Caki2 (cell line): Measurements from ENCODE around the gene ZFAND6. TPM values are rescaled to one million over a fixed set of nuclear protein-coding genes. Genes with fewer than 3 reads are reported as not detected.
"Not testable (repeated sequence)": the region's sequence is repeated elsewhere in the genome, so short reads cannot be mapped to it uniquely, and the experiment has no call there.

Source experiments
- DNase-seq: peaks from one replicate; pipeline ENCODE4 v3.0.0-alpha.2; 2015; ENCODE audit warnings: low read depth
- in situ Hi-C: cut with HindIII; loops from 2 replicates; pipeline ENCODE4 v1.10.0; 2016; ENCODE audit warnings: low sequenced_read_pairs, low pct_unique_long_range_greater_than_20kb, mixed read lengths
- total RNA-seq: library from RNA; depleted of rRNA; stranded (reverse); fragments of >200 nt; shearing (Covaris generic); gene quantifications from 2 replicates; pipeline ENCODE4 v1.2.3, GENCODE V29; 2014; ENCODE audit warnings: low replicate concordance; rRNA removed

ZFAND6 gene
- 105 and 120 TPM in 2 replicates for total RNA-seq

- in situ Hi-C loops, result no loop called here
Measured at GRCh38 chr15:80058851-80059785, at the start of gene ZFAND6. ZFAND6 (plus strand) TSS chr15:80059676; CDS start chr15:80120345, 60,669 bp downstream.

GRCh38 chr15:80010131-80010673 lies 49.3 kb upstream of the ZFAND6 start:
- in situ Hi-C loops, result no loop called here
- DNase-seq, result peak; percentile 45

More at GRCh38 chr15:80058851-80059785, at the start of gene ZFAND6:
- DNase-seq, result peak; percentile 97

DNA sequence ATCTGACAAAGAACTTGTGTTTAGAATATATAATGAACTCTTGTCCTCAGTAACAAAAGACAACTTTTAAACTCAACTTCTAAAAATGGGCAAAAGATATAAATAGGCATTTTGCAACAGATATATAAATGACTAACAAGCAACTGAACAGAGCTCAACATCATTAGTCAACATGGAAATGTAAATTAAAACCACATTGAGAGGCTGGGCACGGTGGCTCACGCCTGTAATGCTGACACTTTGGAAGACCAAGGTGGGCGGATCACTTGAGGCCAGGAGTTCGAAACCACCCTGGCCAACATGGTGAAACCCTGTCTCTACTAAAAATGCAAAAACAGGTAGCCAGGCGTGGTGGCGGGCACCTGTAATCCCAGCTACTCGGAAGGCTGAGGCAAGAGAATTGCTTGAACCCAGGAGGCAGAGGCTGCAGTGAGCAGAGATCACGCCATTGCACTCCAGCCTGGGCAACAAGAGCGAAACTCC lies 48.4 kb upstream of the ZFAND6 start:
- DNase-seq, result not testable (repeated sequence)

DNA sequence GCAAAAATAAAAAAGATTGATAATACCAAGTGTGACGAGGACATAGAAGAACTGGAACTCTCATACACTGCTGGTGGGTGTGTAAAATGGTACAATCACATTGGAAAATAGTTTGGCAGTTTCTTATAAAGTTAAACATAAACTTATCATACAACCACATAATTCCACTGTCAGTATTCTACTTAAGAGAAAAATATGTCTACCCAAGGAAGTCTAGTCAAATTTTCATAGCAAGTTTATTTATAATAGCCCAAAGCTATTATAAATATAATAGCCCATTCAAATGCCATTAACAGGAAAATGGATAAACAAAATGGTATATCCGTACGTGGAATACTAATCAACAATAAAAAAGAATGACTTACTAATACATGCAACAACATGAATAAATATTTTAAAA lies 47.9 kb upstream of the ZFAND6 start:
- in situ Hi-C loops, result no loop called here

More for the DNA sequence above, 48.4 kb upstream of the ZFAND6 start:
- in situ Hi-C loops, result not testable (repeated sequence)

DNA sequence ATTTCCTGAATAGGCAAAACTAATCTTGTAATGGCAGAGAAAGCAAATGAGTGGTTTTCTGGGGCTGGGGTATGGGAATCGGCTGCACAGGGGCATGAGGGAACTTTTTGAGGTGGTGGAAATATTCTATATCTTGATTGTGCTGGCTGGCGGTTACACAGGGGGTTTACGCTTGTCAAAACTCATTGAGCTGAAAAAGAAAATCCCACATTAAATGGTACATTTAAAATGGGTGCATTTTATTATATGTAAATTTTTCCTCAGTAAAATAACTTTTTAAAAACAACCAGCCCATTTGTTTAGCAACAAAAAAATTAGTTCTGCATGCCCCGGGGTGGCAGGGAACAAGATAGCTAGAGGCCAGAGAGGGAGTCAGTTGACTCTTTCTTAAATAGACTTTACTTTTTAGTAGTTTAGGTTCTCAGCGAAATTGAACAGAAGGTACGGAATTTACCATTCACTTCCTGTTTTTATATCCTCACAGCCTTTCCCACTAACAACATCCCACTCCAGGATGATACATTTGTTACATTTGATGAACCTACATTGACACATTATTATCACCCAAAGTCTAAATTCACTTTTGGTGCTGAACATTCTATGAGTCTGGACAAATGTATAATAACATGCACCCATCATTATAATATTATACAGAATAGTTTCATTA lies 47.3 kb upstream of the ZFAND6 start:
- in situ Hi-C loops, result no loop called here
- DNase-seq, result no peak

More for the DNA sequence above, 47.9 kb upstream of the ZFAND6 start:
- no peak for DNase-seq

GRCh38 chr15:80014186-80014585 lies 45.3 kb upstream of the ZFAND6 start:
- in situ Hi-C loops, DNase-seq: not testable (repeated sequence)

GRCh38 chr15:80015156-80015555 lies 44.3 kb upstream of the ZFAND6 start:
- in situ Hi-C loops, result no loop called here

GRCh38 chr15:80016506-80016905 lies 43.0 kb upstream of the ZFAND6 start:
- in situ Hi-C loops, DNase-seq: not testable (repeated sequence)

More at GRCh38 chr15:80015156-80015555, 44.3 kb upstream of the ZFAND6 start:
- DNase-seq, result no peak

DNA sequence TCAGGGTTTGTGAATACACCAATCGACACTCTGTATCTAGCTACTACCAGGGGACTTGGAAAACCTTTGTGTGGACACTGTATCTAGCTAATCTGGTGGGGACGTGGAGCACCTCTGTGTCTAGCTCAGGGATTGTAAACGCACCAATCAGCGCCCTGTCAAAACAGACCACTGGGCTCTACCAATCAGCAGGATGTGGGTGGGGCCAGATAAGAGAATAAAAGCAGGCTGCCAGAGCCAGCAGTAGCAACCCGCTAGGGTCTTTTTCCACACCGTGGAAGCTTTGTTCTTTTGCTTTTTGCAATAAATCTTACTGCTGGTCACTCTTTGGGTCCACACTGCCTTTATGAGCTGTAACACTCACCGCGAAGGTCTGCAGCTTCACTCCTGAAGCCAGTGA lies 42.3 kb upstream of the ZFAND6 start:
- DNase-seq, in situ Hi-C loops: not testable (repeated sequence)

DNA sequence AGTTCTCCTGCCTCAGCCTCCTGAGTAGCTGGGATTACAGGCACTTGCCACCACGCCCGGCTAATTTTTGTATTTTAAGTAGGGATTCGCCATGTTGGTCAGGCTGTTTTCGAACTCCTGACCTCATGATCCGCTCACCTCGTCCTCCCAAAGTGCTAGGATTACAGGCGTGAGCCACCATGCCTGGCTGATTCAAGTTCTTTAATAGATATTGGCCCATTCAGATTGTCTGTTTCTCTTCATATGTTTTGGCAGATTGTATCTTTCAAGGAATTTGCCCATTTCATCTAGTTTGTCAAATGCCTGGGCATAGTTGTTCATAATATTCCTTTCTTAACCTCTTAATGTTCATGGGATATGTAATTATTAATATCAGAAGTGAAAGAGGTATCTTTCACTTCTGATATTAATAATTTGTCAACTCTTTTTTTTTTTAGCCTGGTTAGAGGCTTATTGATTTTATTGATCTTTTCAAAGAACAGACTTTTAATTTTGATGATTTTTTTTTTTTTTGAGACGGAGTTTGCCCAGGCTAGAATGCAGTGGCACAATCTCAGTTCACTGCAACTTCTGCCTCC lies 40.2 kb upstream of the ZFAND6 start:
- no peak for DNase-seq
- in situ Hi-C loops, result no loop called here

GRCh38 chr15:80020149-80020548 lies 39.3 kb upstream of the ZFAND6 start:
- in situ Hi-C loops, DNase-seq: not testable (repeated sequence)

- in situ Hi-C loops, result no loop called here
- no peak for DNase-seq
Measured at GRCh38 chr15:80020731-80021130, 38.7 kb upstream of the ZFAND6 start.

GRCh38 chr15:80026310-80026709 lies 33.2 kb upstream of the ZFAND6 start:
- DNase-seq, result no peak
- in situ Hi-C loops, result no loop called here

DNA sequence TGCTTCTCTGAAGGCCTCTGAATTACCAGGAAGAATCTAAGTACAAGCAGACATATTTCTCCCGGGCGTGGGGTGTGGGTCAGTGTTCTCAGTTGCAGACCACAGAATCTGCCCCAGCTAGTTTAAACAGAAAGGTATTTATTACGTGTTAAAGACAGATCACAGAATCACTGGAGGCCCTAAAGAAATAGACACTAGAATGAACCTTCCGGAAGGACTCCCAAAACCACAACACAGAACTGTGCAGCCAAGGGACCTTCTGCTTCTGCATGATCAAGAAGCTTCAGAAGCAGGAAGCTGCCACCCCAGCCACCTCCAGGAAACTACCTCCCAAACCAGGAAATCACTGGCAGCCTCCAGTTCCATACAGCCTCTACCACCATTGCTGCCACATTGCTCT lies 32.7 kb upstream of the ZFAND6 start:
- DNase-seq, result no peak
- in situ Hi-C loops, result no loop called here

- in situ Hi-C loops, result no loop called here
Measured at GRCh38 chr15:80028937-80029336, 30.5 kb upstream of the ZFAND6 start.

DNA sequence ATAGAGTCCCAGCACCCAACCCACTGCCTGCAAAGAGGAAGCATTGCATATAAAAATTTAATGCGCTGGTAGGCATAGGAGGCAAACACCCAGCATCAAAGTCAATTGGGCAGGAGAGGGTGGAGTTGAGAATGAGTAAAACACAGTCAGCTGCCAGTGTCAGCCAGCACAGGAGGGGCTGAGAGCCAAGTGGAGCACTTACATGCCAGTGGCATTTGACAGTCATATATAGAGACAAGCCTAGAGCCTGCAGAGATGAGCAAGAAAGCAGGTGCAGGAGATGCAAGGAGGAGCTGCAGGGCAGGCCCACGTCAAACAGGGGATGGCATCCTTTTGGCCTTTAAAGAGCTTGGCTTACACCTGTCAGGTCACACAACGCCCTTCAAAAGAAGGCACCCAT lies 27.6 kb upstream of the ZFAND6 start:
- DNase-seq, result no peak
- in situ Hi-C loops, result no loop called here

More at GRCh38 chr15:80028937-80029336, 30.5 kb upstream of the ZFAND6 start:
- no peak for DNase-seq

- in situ Hi-C loops, result no loop called here
- no peak for DNase-seq
Measured at GRCh38 chr15:80034629-80035028, 24.8 kb upstream of the ZFAND6 start.

GRCh38 chr15:80036071-80036470 lies 23.4 kb upstream of the ZFAND6 start:
- DNase-seq, result no peak
- in situ Hi-C loops, result no loop called here
